Cardiac muscle cell (in vitro differentiated cells and primary cell): ENCODE measurements around the gene REEP1. TPM values are rescaled to one million over a fixed set of nuclear protein-coding genes. Genes with fewer than 3 reads are reported as not detected.

Experiments used
- polyA plus RNA-seq: library from polyadenylated mRNA; unstranded; fragments of >200 nt; fragmentation: Nextera tagmentation; extraction: Ambion mirVana; gene quantifications from 2 replicates; pipeline ENCODE4 v1.2.1, GENCODE V29; 2016
- total RNA-seq: library from RNA; depleted of rRNA; stranded (reverse); fragments of >200 nt; gene quantifications from 2 replicates; pipeline ENCODE4 v1.2.3, GENCODE V29; 2016

The REEP1 gene
- total and polyA plus RNA-seq, 2 experiments from 2014 or later: 14.6 to 19.3 TPM

Other genes starting within 250 kb of the REEP1 start
- gene POLR1A, start 231.7 kb downstream of the REEP1 start, total RNA-seq: 12.5 and 19.4 TPM in 2 replicates
- gene POLR1A, start 231.7 kb downstream of the REEP1 start, polyA plus RNA-seq: 6.8 and 8.2 TPM in 2 replicates
- gene PTCD3, start 231.4 kb downstream of the REEP1 start, total RNA-seq: 107 and 180 TPM in 2 replicates
- 112 and 174 TPM in 2 replicates for gene PTCD3, start 231.4 kb downstream of the REEP1 start, polyA plus RNA-seq
- 107 and 112 TPM in 2 replicates for gene IMMT, start 142.2 kb downstream of the REEP1 start, total RNA-seq
- gene IMMT, start 142.2 kb downstream of the REEP1 start, polyA plus RNA-seq: 188 and 196 TPM in 2 replicates
- 22.1 and 22.6 TPM in 2 replicates for gene MRPL35, start 138.2 kb downstream of the REEP1 start, total RNA-seq
- 24.4 and 30.2 TPM in 2 replicates for gene MRPL35, start 138.2 kb downstream of the REEP1 start, polyA plus RNA-seq
- 45.0 and 55.6 TPM in 2 replicates for gene KDM3A, start 103.7 kb upstream of the REEP1 start, total RNA-seq
- gene KDM3A, start 103.7 kb upstream of the REEP1 start, polyA plus RNA-seq: 40.7 and 47.2 TPM in 2 replicates
- gene CHMP3, start 225.8 kb upstream of the REEP1 start, total RNA-seq: 32.4 and 47.4 TPM in 2 replicates
- gene CHMP3, start 225.8 kb upstream of the REEP1 start, polyA plus RNA-seq: 30.3 and 31.1 TPM in 2 replicates